Naive thymus-derived CD8-positive, alpha-beta T cell (primary cell): ENCODE measurements around the gene DDX10. TPM values are rescaled to one million over a fixed set of nuclear protein-coding genes. Genes with fewer than 3 reads are reported as not detected.
"Not testable (repeated sequence)": the region's sequence is repeated elsewhere in the genome, so short reads cannot be mapped to it uniquely, and the experiment has no call there.

ENCODE experiments used
- ATAC-seq, 2 donors: fragments of 150-1000 bp; cut with Tn5 transposase in 1 of 2; sonication (Bioruptor Pico), chemical (Tn5 transposase) in 1 of 2; 1 replicate in 1 of 2; 2 replicates in 1 of 2; pipeline ENCODE4 v1.10.0; 2021; ENCODE audit warnings: mild to moderate bottlenecking in 2 of 2, moderate library complexity in 2 of 2
- POLR2A ChIA-PET: fragments of 350-600 bp; sonication (Branson Sonifier 250); formaldehyde crosslinking; loops from one replicate; lab custom pipeline; 2021; ENCODE audit warnings: antibody characterized with exemption; lab: Charles Lee
- DNase-seq, 10 donors: peaks; one replicate each; pipeline versions ENCODE4 v3.0.0 to v3.0.0-alpha.2; 2020 to 2022
- H3K27ac Mint-ChIP-seq, 10 donors: one replicate each; pipeline ENCODE4 v1.8.0; 2020 to 2022; ENCODE audit warnings: mild to moderate bottlenecking in 10 of 10, mixed read lengths in 10 of 10, moderate library complexity in 4 of 10, inconsistent platforms in 1 of 10
- H3K27me3 Mint-ChIP-seq, 5 donors: one replicate each; pipeline ENCODE4 v1.8.0; 2021 to 2022; ENCODE audit warnings: mixed read lengths in 5 of 5
- H3K36me3 Mint-ChIP-seq, 3 donors: one replicate each; pipeline ENCODE4 v1.8.0; 2020 to 2022; ENCODE audit warnings: mixed read lengths in 3 of 3, mild to moderate bottlenecking in 2 of 3, inconsistent platforms in 1 of 3
- H3K4me1 Mint-ChIP-seq, 4 donors: one replicate each; pipeline ENCODE4 v1.8.0; 2021 to 2022; ENCODE audit warnings: mixed read lengths in 4 of 4
- H3K4me3 Mint-ChIP-seq, 10 donors: one replicate each; pipeline ENCODE4 v1.8.0; 2020 to 2022; ENCODE audit warnings: mild to moderate bottlenecking in 10 of 10, mixed read lengths in 10 of 10, moderate library complexity in 6 of 10, inconsistent platforms in 1 of 10
- H3K9me3 Mint-ChIP-seq, 9 donors: one replicate each; pipeline ENCODE4 v1.8.0; 2020 to 2022; ENCODE audit warnings: mixed read lengths in 9 of 9, mild to moderate bottlenecking in 3 of 9, inconsistent platforms in 1 of 9, moderate library complexity in 1 of 9
- polyA plus RNA-seq, 3 donors: library from polyadenylated mRNA; unstranded; fragments of 300-500 nt; fragmentation: Illumina TruSeq; gene quantifications; one replicate each; pipeline ENCODE4 v1.2.3, GENCODE V29; 2021
- total RNA-seq, 8 experiments: library from RNA in 2 of 8; stranded (reverse) in 2 of 8; gene quantifications; one replicate each; pipeline ENCODE4 v1.2.3 and lab custom pipeline; 2021 to 2026

DDX10 gene
- total and polyA plus RNA-seq, 5 experiments from 2014 or later, result 13.1 to 26.3 (median 15.9) TPM

- Mint-ChIP-seq H3K4me1 (peaks cover 15 to 36% (median 17%) of the 10 kb centered on the region in 4 donors), H3K27ac (no peak overlapping the region), H3K9me3 (peaks cover 0 to 11% (median 4%) of the 10 kb centered on the region in 9 donors), H3K4me3 (no peak overlapping the region), H3K36me3 (peaks cover 29 to 64% (median 43%) of the 10 kb centered on the region in 3 donors), H3K27me3 (no peaks in the 10 kb centered on the region)
- POLR2A ChIA-PET, result no interaction called here
- ATAC-seq (no peak), DNase-seq (no peak)
Measured at GRCh38 chr11:108727665-108728064, 62.8 kb downstream of the DDX10 start.

GRCh38 chr11:108729227-108729871 lies 64.5 kb downstream of the DDX10 start:
- peaks cover 28 to 48% (median 29%) of the 10 kb centered on the region in 3 donors for H3K36me3 Mint-ChIP-seq
- no peak for ATAC-seq
- peak overlapping the region in 2 of 10 donors; percentile 5 to 74 for H3K27ac Mint-ChIP-seq
- no peaks in the 10 kb centered on the region for H3K27me3 Mint-ChIP-seq
- no peak for DNase-seq
- no peak overlapping the region for H3K4me3 Mint-ChIP-seq
- H3K9me3 Mint-ChIP-seq, result peaks cover 0 to 10% (median 4%) of the 10 kb centered on the region in 9 donors
- H3K4me1 Mint-ChIP-seq, result peaks cover 24 to 45% (median 32%) of the 10 kb centered on the region in 4 donors
- POLR2A ChIA-PET, result no interaction called here

GRCh38 chr11:108732395-108732794 lies 67.5 kb downstream of the DDX10 start:
- H3K27me3 Mint-ChIP-seq, result no peaks in the 10 kb centered on the region
- ATAC-seq, result no peak
- H3K9me3 Mint-ChIP-seq, result no peaks in the 10 kb centered on the region
- H3K4me1 Mint-ChIP-seq, result peaks cover 22 to 42% (median 34%) of the 10 kb centered on the region in 4 donors
- DNase-seq, result no peak
- H3K4me3 Mint-ChIP-seq, result no peak overlapping the region
- H3K36me3 Mint-ChIP-seq, result peaks cover 15 to 43% (median 30%) of the 10 kb centered on the region in 3 donors
- H3K27ac Mint-ChIP-seq, result peak overlapping the region in 3 of 10 donors; percentile 2 to 64 (median 7)
- POLR2A ChIA-PET, result no interaction called here

GRCh38 chr11:108733479-108734116 lies 68.7 kb downstream of the DDX10 start:
- H3K27ac Mint-ChIP-seq, result peak overlapping the region in 5 of 10 donors; percentile 3 to 43 (median 23)
- peak overlapping the region in 5 of 10 donors; percentile 7 to 66 (median 20) for H3K4me3 Mint-ChIP-seq
- H3K36me3 Mint-ChIP-seq, result peaks cover 15 to 50% (median 38%) of the 10 kb centered on the region in 3 donors
- H3K27me3 Mint-ChIP-seq, result no peaks in the 10 kb centered on the region
- no peaks in the 10 kb centered on the region for H3K9me3 Mint-ChIP-seq
- no peak for DNase-seq
- peaks cover 22 to 39% (median 33%) of the 10 kb centered on the region in 4 donors for H3K4me1 Mint-ChIP-seq
- POLR2A ChIA-PET, result no interaction called here
- ATAC-seq, result peak in 1 of 2 donors; percentile 25

GRCh38 chr11:108734283-108734682 lies 69.4 kb downstream of the DDX10 start:
- no peak for DNase-seq
- H3K36me3 Mint-ChIP-seq, result peaks cover 9 to 47% (median 44%) of the 10 kb centered on the region in 3 donors

GRCh38 chr11:108734956-108735559 lies 70.2 kb downstream of the DDX10 start:
- Mint-ChIP-seq H3K4me1 (peaks cover 19 to 32% (median 29%) of the 10 kb centered on the region in 4 donors), H3K4me3 (no peak overlapping the region), H3K9me3 (peaks cover 0 to 5% (median 0%) of the 10 kb centered on the region in 9 donors), H3K27me3 (no peaks in the 10 kb centered on the region), H3K36me3 (peaks cover 11 to 52% (median 50%) of the 10 kb centered on the region in 3 donors), H3K27ac (peak overlapping the region in 1 of 10 donors; percentile 29)
- ATAC-seq (no peak), DNase-seq (peak in 3 of 10 donors; percentile 16 to 21 (median 19))
- POLR2A ChIA-PET, result interaction anchor here (0.5 kb wide), 1 partner anchor 108 kb away, joined by 6 read pairs; no protein-coding TSS in a partner anchor

More at GRCh38 chr11:108734283-108734682, 69.4 kb downstream of the DDX10 start:
- ATAC-seq, result no peak
- peak overlapping the region in 3 of 10 donors; percentile 3 to 28 (median 23) for H3K27ac Mint-ChIP-seq
- no peaks in the 10 kb centered on the region for H3K27me3 Mint-ChIP-seq
- H3K4me3 Mint-ChIP-seq, result peak overlapping the region in 1 of 10 donors; percentile 1
- POLR2A ChIA-PET, result no interaction called here
- H3K4me1 Mint-ChIP-seq, result peaks cover 19 to 33% (median 32%) of the 10 kb centered on the region in 4 donors
- H3K9me3 Mint-ChIP-seq, result no peaks in the 10 kb centered on the region

- H3K27me3 Mint-ChIP-seq, H3K4me3 Mint-ChIP-seq, ATAC-seq, H3K27ac Mint-ChIP-seq, POLR2A ChIA-PET, DNase-seq: not testable (repeated sequence)
- Mint-ChIP-seq H3K9me3 (peaks cover 0 to 12% (median 10%) of the 10 kb centered on the region in 9 donors), H3K36me3 (peaks cover 10 to 63% (median 49%) of the 10 kb centered on the region in 3 donors), H3K4me1 (peaks cover 6 to 14% (median 9%) of the 10 kb centered on the region in 4 donors)
Measured at GRCh38 chr11:108740132-108740531, 75.3 kb downstream of the DDX10 start.

- ATAC-seq (no peak), DNase-seq (no peak)
- H3K27ac Mint-ChIP-seq, result no peak overlapping the region
- no peaks in the 10 kb centered on the region for H3K27me3 Mint-ChIP-seq
- H3K9me3 Mint-ChIP-seq, result peaks cover 0 to 14% (median 10%) of the 10 kb centered on the region in 9 donors
- POLR2A ChIA-PET, result no interaction called here
- peaks cover 4 to 14% (median 12%) of the 10 kb centered on the region in 4 donors for H3K4me1 Mint-ChIP-seq
- H3K36me3 Mint-ChIP-seq, result peaks cover 10 to 48% (median 33%) of the 10 kb centered on the region in 3 donors
- H3K4me3 Mint-ChIP-seq, result no peak overlapping the region
Measured at GRCh38 chr11:108743851-108744250, 79.0 kb downstream of the DDX10 start.

- Mint-ChIP-seq H3K27me3 (no peaks in the 10 kb centered on the region), H3K36me3 (peaks cover 0 to 15% (median 10%) of the 10 kb centered on the region in 3 donors), H3K4me3 (no peak overlapping the region), H3K27ac (no peak overlapping the region), H3K9me3 (peaks cover 0 to 2% (median 0%) of the 10 kb centered on the region in 9 donors), H3K4me1 (peaks cover 11 to 31% (median 19%) of the 10 kb centered on the region in 4 donors)
- no peak for ATAC-seq
- DNase-seq, result no peak
- POLR2A ChIA-PET, result no interaction called here
Measured at GRCh38 chr11:108748968-108749367, 84.1 kb downstream of the DDX10 start.

- Mint-ChIP-seq H3K4me1 (peaks cover 16 to 42% (median 25%) of the 10 kb centered on the region in 4 donors), H3K27ac (no peak overlapping the region), H3K27me3 (no peaks in the 10 kb centered on the region), H3K9me3 (no peaks in the 10 kb centered on the region), H3K4me3 (no peak overlapping the region), H3K36me3 (peaks cover 0 to 7% (median 2%) of the 10 kb centered on the region in 3 donors)
- POLR2A ChIA-PET, result no interaction called here
- ATAC-seq (no peak), DNase-seq (no peak)
Measured at GRCh38 chr11:108751444-108751843, 86.6 kb downstream of the DDX10 start.

GRCh38 chr11:108752297-108752751 lies 87.5 kb downstream of the DDX10 start:
- H3K4me1 Mint-ChIP-seq, result peaks cover 12 to 42% (median 26%) of the 10 kb centered on the region in 4 donors
- DNase-seq, result no peak
- H3K27me3 Mint-ChIP-seq, result no peaks in the 10 kb centered on the region

GRCh38 chr11:108754901-108755625 lies 90.2 kb downstream of the DDX10 start:
- ATAC-seq (no peak), DNase-seq (no peak)
- H3K9me3 Mint-ChIP-seq, result peaks cover 0 to 3% (median 0%) of the 10 kb centered on the region in 9 donors
- H3K36me3 Mint-ChIP-seq, result peaks cover 0 to 9% (median 2%) of the 10 kb centered on the region in 3 donors
- H3K27ac Mint-ChIP-seq, result no peak overlapping the region
- no peaks in the 10 kb centered on the region for H3K27me3 Mint-ChIP-seq
- POLR2A ChIA-PET, result no interaction called here
- H3K4me3 Mint-ChIP-seq, result no peak overlapping the region
- peaks cover 17 to 44% (median 23%) of the 10 kb centered on the region in 4 donors for H3K4me1 Mint-ChIP-seq

More at GRCh38 chr11:108752297-108752751, 87.5 kb downstream of the DDX10 start:
- Mint-ChIP-seq H3K4me3 (no peak overlapping the region), H3K9me3 (no peaks in the 10 kb centered on the region), H3K27ac (peak overlapping the region in 1 of 10 donors; percentile 0), H3K36me3 (peaks cover 0 to 7% (median 2%) of the 10 kb centered on the region in 3 donors)
- POLR2A ChIA-PET, result no interaction called here
- ATAC-seq, result no peak
